GM23248 (cell line): ENCODE measurements around the gene CLEC19A. TPM values are rescaled to one million over a fixed set of nuclear protein-coding genes. Genes with fewer than 3 reads are reported as not detected.

Experiments
- DNase-seq: peaks from one replicate; pipeline ENCODE4 v3.0.0-alpha.2; 2015
- H2AFZ ChIP-seq: fragments of 200-600 bp; sonication (generic); 2 replicates; pipeline ENCODE4 v1.6.1; 2016; ENCODE audit warnings: antibody characterized with exemption
- H3F3A ChIP-seq: fragments of 200-600 bp; sonication (generic); 2 replicates; pipeline ENCODE4 v1.6.1; 2016; ENCODE audit warnings: mild to moderate bottlenecking, antibody characterized with exemption, mixed run types; ENCODE audit not compliant: insufficient read depth
- H3K27ac ChIP-seq: fragments of 200-600 bp; sonication (generic); 2 replicates; pipeline ENCODE4 v1.5.1; 2016; ENCODE audit warnings: mild to moderate bottlenecking
- H3K27me3 ChIP-seq: fragments of 200-600 bp; sonication (generic); replicated peaks from 2 replicates; pipeline ENCODE4 v1.6.1; 2016; ENCODE audit warnings: mild to moderate bottlenecking; ENCODE audit not compliant: insufficient read depth
- H3K36me3 ChIP-seq: fragments of 200-600 bp; sonication (generic); 2 replicates; pipeline ENCODE4 v1.6.1; 2016; ENCODE audit warnings: low read depth, mild to moderate bottlenecking
- H3K4me1 ChIP-seq: fragments of 200-600 bp; sonication (generic); 2 replicates; pipeline ENCODE4 v1.6.1; 2016; ENCODE audit warnings: mild to moderate bottlenecking; ENCODE audit not compliant: insufficient read depth
- H3K4me2 ChIP-seq: fragments of 200-600 bp; sonication (generic); one replicate; pipeline ENCODE4 v1.6.1; 2016; ENCODE audit warnings: mild to moderate bottlenecking; ENCODE audit not compliant: unreplicated experiment
- H3K4me3 ChIP-seq: fragments of 200-600 bp; sonication (generic); 2 replicates; pipeline ENCODE4 v1.5.1; 2016; ENCODE audit warnings: mild to moderate bottlenecking
- H3K79me2 ChIP-seq: fragments of 200-600 bp; sonication (generic); 2 replicates; pipeline ENCODE4 v1.6.1; 2016; ENCODE audit warnings: mild to moderate bottlenecking; ENCODE audit not compliant: insufficient read depth
- H3K9ac ChIP-seq: fragments of 200-600 bp; sonication (generic); 2 replicates; pipeline ENCODE4 v1.6.1; 2016; ENCODE audit warnings: mild to moderate bottlenecking
- H3K9me2 ChIP-seq: fragments of 200-600 bp; sonication (generic); 2 replicates; pipeline ENCODE4 v1.6.1; 2016; ENCODE audit warnings: mixed run types, mild to moderate bottlenecking, moderate library complexity; ENCODE audit not compliant: insufficient read depth
- H3K9me3 ChIP-seq: fragments of 200-600 bp; sonication (generic); one replicate; pipeline ENCODE4 v1.6.1; 2017; ENCODE audit warnings: low read depth
- H4K20me1 ChIP-seq: fragments of 200-600 bp; sonication (generic); 2 replicates; pipeline ENCODE4 v1.6.0; 2016; ENCODE audit not compliant: insufficient read depth
- EZH2 ChIP-seq: fragments of 200-600 bp; sonication (generic); IDR thresholded peaks from 2 replicates; pipeline ENCODE4 v1.6.1; 2018; ENCODE audit warnings: antibody characterized with exemption, mild to moderate bottlenecking; ENCODE audit not compliant: insufficient read depth, poor library complexity, severe bottlenecking
- EZH2phosphoT487 ChIP-seq: fragments of 200-600 bp; sonication (generic); IDR thresholded peaks from 2 replicates; pipeline ENCODE4 v1.6.1; 2018; ENCODE audit warnings: antibody characterized with exemption, moderate library complexity, mild to moderate bottlenecking, low read depth; ENCODE audit not compliant: insufficient read depth
- WGBS, 2 experiments: methylation state at CpG; one replicate each; pipeline ENCODE4 v1.1.6; 2015 to 2017; ENCODE audit warnings: low lambda C conversion rate in 2 of 2, low coverage in 1 of 2; ENCODE audit errors: missing lambda C conversion rate in 2 of 2; 5-methylcytosine and 5-hydroxymethylcytosine counted together
- in situ Hi-C: fragments of 300-500 bp; cut with MboI; formaldehyde crosslinking; loops from 2 replicates; pipeline ENCODE4 v1.15.0; 2020
- polyA plus RNA-seq: library from polyadenylated mRNA; unstranded; fragments of >200 nt; fragmentation: Nextera tagmentation; extraction: Ambion mirVana; gene quantifications from 2 replicates; pipeline ENCODE4 v1.2.1, GENCODE V29; 2016
- total RNA-seq: library from RNA; depleted of rRNA; stranded (reverse); fragments of >200 nt; shearing (Covaris generic); gene quantifications from 2 replicates; pipeline ENCODE4 v1.2.3, GENCODE V29; 2014

CLEC19A gene
- total and polyA plus RNA-seq, 2 experiments from 2014 or later: not detected

GRCh38 chr16:19242987-19243575 is 42.5 kb upstream of the CLEC19A start:
- H2AFZ ChIP-seq: no peak overlapping the region
- WGBS, 2 experiments: 0 to 12% methylated on average over 3 of the region's 3 CpGs
- no peaks in the 10 kb centered on the region for H3K9me3 ChIP-seq
- no peak for DNase-seq
- no peak overlapping the region for H3K27ac ChIP-seq
- no peaks in the 10 kb centered on the region for H3K36me3 ChIP-seq
- no peak for TF ChIP-seq EZH2phosphoT487
- no peak for TF ChIP-seq EZH2
- no peak overlapping the region for H3K4me3 ChIP-seq
- no peak overlapping the region for H3K9ac ChIP-seq
- no peaks in the 10 kb centered on the region for H4K20me1 ChIP-seq
- H3K4me2 ChIP-seq: no peak overlapping the region
- no peaks in the 10 kb centered on the region for H3K27me3 ChIP-seq
- no peaks in the 10 kb centered on the region for H3K9me2 ChIP-seq
- in situ Hi-C loops: no loop called here
- no peaks in the 10 kb centered on the region for H3F3A ChIP-seq
- H3K79me2 ChIP-seq: no peaks in the 10 kb centered on the region
- H3K4me1 ChIP-seq: no peaks in the 10 kb centered on the region

DNA sequence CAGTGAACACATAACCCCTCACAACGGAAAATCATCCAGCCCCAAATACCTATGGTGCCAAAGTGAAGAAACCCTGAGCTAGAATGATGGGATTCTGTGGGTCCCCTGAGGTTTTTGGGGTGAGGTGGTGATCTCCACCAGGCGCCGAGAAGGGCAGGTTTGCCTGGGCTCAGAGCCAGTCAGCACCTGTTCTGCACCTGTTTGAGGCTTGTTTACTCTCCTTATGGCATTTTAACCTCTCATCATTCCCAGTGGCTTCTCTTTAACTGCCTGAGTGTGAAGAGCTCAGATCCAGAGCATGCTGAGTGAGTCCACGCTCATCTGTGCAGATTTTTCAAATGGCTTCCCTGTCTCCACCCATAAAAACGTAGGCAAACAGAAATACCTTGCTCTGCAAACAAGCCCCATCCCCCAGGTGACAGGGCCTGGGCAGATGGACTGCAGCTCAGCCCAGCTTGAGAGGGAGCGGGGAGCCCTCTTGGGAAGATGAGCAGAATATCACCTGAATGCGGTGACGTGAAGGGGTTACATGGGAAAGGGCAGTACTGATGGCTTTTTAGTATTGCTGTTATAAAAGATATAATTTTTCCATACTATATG is 40.1 kb upstream of the CLEC19A start:
- no peak for DNase-seq
- no peaks in the 10 kb centered on the region for H3K9me2 ChIP-seq
- in situ Hi-C loops: no loop called here
- H3K4me1 ChIP-seq: no peaks in the 10 kb centered on the region
- H4K20me1 ChIP-seq: no peaks in the 10 kb centered on the region
- no peak overlapping the region for H3K9ac ChIP-seq
- H2AFZ ChIP-seq: no peak overlapping the region
- 46 to 49% methylated on average over 8 of the region's 8 CpGs for WGBS, 2 experiments
- no peaks in the 10 kb centered on the region for H3K36me3 ChIP-seq
- no peaks in the 10 kb centered on the region for H3K9me3 ChIP-seq
- no peak overlapping the region for H3K4me2 ChIP-seq
- TF ChIP-seq EZH2: no peak
- TF ChIP-seq EZH2phosphoT487: no peak
- H3K27me3 ChIP-seq: no peaks in the 10 kb centered on the region
- no peak overlapping the region for H3K27ac ChIP-seq
- no peak overlapping the region for H3K4me3 ChIP-seq
- H3K79me2 ChIP-seq: no peaks in the 10 kb centered on the region
- H3F3A ChIP-seq: no peaks in the 10 kb centered on the region

- Histone ChIP-seq H3K4me3 (no peak overlapping the region), H4K20me1 (no peaks in the 10 kb centered on the region), H3K9me2 (no peaks in the 10 kb centered on the region), H3K4me1 (no peaks in the 10 kb centered on the region), H3K4me2 (no peak overlapping the region), H3K27me3 (no peaks in the 10 kb centered on the region), H3K9ac (no peak overlapping the region), H2AFZ (no peak overlapping the region), H3K36me3 (no peaks in the 10 kb centered on the region), H3F3A (no peaks in the 10 kb centered on the region), H3K79me2 (no peaks in the 10 kb centered on the region), H3K9me3 (no peaks in the 10 kb centered on the region), H3K27ac (no peak overlapping the region)
- no peak for DNase-seq
- WGBS, 2 experiments: 33 to 40% methylated on average over 2 of the region's 2 CpGs
- no peak for TF ChIP-seq EZH2phosphoT487
- TF ChIP-seq EZH2: no peak
- in situ Hi-C loops: no loop called here
Measured at GRCh38 chr16:19252904-19253303, 32.6 kb upstream of the CLEC19A start.

GRCh38 chr16:19254611-19255010 is 30.9 kb upstream of the CLEC19A start:
- in situ Hi-C loops: no loop called here
- TF ChIP-seq EZH2phosphoT487 (no peak), EZH2 (no peak)
- DNase-seq: no peak
- 0 out of 2 replicates have a peak, but pooled peaks cover 3% of the 10 kb centered on the region for H3K27me3 ChIP-seq
- no peaks in the 10 kb centered on the region for H3K79me2 ChIP-seq
- no peak overlapping the region for H3K9ac ChIP-seq
- no peak overlapping the region for H2AFZ ChIP-seq
- H3K9me2 ChIP-seq: no peaks in the 10 kb centered on the region
- no peak overlapping the region for H3K27ac ChIP-seq
- no peak overlapping the region for H3K4me2 ChIP-seq
- no peak overlapping the region for H3K4me3 ChIP-seq
- H4K20me1 ChIP-seq: no peaks in the 10 kb centered on the region
- no peaks in the 10 kb centered on the region for H3K4me1 ChIP-seq
- H3F3A ChIP-seq: no peaks in the 10 kb centered on the region
- no peaks in the 10 kb centered on the region for H3K36me3 ChIP-seq
- no peaks in the 10 kb centered on the region for H3K9me3 ChIP-seq
- WGBS, 2 experiments: 16 to 17% methylated on average over 4 of the region's 4 CpGs
